GM18507 (cell line): ENCODE measurements around the gene ARL13B.
"Not testable (repeated sequence)": the region's sequence is repeated elsewhere in the genome, so short reads cannot be mapped to it uniquely, and the experiment has no call there.

Experiments
- DNase-seq: peaks from one replicate; pipeline ENCODE4 v3.0.0; 2011; ENCODE audit warnings: low read depth; ENCODE audit not compliant: insufficient read length; ENCODE audit errors: extremely low spot score
- FAIRE-seq: peaks from 2 replicates; lab custom pipeline; 2011; peaks lifted over from hg19 to GRCh38; lab: Jason Lieb, UNC

ARL13B gene

GRCh38 chr3:94046533-94046932 is 66.6 kb downstream of the ARL13B start:
- DNase-seq (no peak), FAIRE-seq (no peak)

GRCh38 chr3:94049267-94049666 is 69.3 kb downstream of the ARL13B start:
- no peak for DNase-seq

GRCh38 chr3:94050546-94050945 is 70.6 kb downstream of the ARL13B start:
- no peak for FAIRE-seq
- DNase-seq = no peak

More at GRCh38 chr3:94049267-94049666, 69.3 kb downstream of the ARL13B start:
- FAIRE-seq = no peak

- no peak for DNase-seq
- FAIRE-seq = no peak
Measured at GRCh38 chr3:94061297-94061696, 81.3 kb downstream of the ARL13B start.

- DNase-seq (peak; percentile 75), FAIRE-seq (peak; percentile 98)
Measured at GRCh38 chr3:94062513-94063404, 82.8 kb downstream of the ARL13B start, which contains the start of the genes DHFR2 and NSUN3. Gene DHFR2, minus strand, starts transcription at chr3:94062916. Its CDS starts 1,405 bp downstream, at chr3:94061511. Gene NSUN3, plus strand, starts transcription at chr3:94063061. Its CDS starts 66 bp downstream, at chr3:94063127.

- peak; percentile 9 for FAIRE-seq
Measured at GRCh38 chr3:94063496-94064119, 83.7 kb downstream of the ARL13B start.

GRCh38 chr3:94064243-94064860 is 84.4 kb downstream of the ARL13B start:
- no peak for DNase-seq
- FAIRE-seq = no peak

More at GRCh38 chr3:94063496-94064119, 83.7 kb downstream of the ARL13B start:
- no peak for DNase-seq

GRCh38 chr3:94065122-94065521 is 85.2 kb downstream of the ARL13B start:
- DNase-seq = no peak
- FAIRE-seq = no peak

GRCh38 chr3:94065819-94066480 is 86.0 kb downstream of the ARL13B start:
- FAIRE-seq (no peak), DNase-seq (no peak)

- DNase-seq (no peak), FAIRE-seq (no peak)
Measured at GRCh38 chr3:94066506-94067500, 86.8 kb downstream of the ARL13B start.

GRCh38 chr3:94069194-94069813 is 89.3 kb downstream of the ARL13B start:
- DNase-seq (no peak), FAIRE-seq (peak; percentile 51)

GRCh38 chr3:94070341-94070911 is 90.5 kb downstream of the ARL13B start:
- FAIRE-seq = peak; percentile 92
- no peak for DNase-seq

- DNase-seq (no peak), FAIRE-seq (peak; percentile 46)
Measured at GRCh38 chr3:94071713-94072284, 91.8 kb downstream of the ARL13B start.

- FAIRE-seq (no peak), DNase-seq (no peak)
Measured at GRCh38 chr3:94076055-94076454, 96.1 kb downstream of the ARL13B start.

GRCh38 chr3:94080552-94080951 is 100.6 kb downstream of the ARL13B start:
- FAIRE-seq, DNase-seq: not testable (repeated sequence)

- FAIRE-seq = no peak
- DNase-seq = no peak
Measured at GRCh38 chr3:94081884-94082283, 101.9 kb downstream of the ARL13B start.

- DNase-seq = no peak
Measured at GRCh38 chr3:94082391-94082937, 102.5 kb downstream of the ARL13B start.

More at GRCh38 chr3:94082391-94082937, 102.5 kb downstream of the ARL13B start:
- no peak for FAIRE-seq
